HL-60 (cell line): ENCODE measurements around the gene ST6GALNAC6.

Experiments used
- CTCF ChIP-seq: IDR thresholded peaks from one replicate; pipeline ENCODE4 v1.5.1; 2011; ENCODE audit warnings: low read length, control low read depth, inconsistent platforms; ENCODE audit not compliant: insufficient read depth
- GABPA ChIP-seq: IDR thresholded peaks from 2 replicates; pipeline ENCODE4 v1.6.1; 2012; ENCODE audit warnings: low read depth
- POLR2AphosphoS5 ChIP-seq: IDR thresholded peaks from 2 replicates; pipeline ENCODE4 v1.6.1; 2012; ENCODE audit warnings: low read depth
- SPI1 ChIP-seq: IDR thresholded peaks from 2 replicates; pipeline ENCODE4 v1.6.1; 2012; ENCODE audit warnings: low read depth, mild to moderate bottlenecking, borderline replicate concordance
- TF ChIP-seq, protein P1 (sequence below): IDR thresholded peaks from 2 replicates; pipeline ENCODE4 v1.6.1; 2012; ENCODE audit warnings: low read depth; ENCODE audit not compliant: insufficient replicate concordance

- no peak for TF ChIP-seq SPI1
- TF ChIP-seq CTCF = no peak
- TF ChIP-seq, protein P1, sequence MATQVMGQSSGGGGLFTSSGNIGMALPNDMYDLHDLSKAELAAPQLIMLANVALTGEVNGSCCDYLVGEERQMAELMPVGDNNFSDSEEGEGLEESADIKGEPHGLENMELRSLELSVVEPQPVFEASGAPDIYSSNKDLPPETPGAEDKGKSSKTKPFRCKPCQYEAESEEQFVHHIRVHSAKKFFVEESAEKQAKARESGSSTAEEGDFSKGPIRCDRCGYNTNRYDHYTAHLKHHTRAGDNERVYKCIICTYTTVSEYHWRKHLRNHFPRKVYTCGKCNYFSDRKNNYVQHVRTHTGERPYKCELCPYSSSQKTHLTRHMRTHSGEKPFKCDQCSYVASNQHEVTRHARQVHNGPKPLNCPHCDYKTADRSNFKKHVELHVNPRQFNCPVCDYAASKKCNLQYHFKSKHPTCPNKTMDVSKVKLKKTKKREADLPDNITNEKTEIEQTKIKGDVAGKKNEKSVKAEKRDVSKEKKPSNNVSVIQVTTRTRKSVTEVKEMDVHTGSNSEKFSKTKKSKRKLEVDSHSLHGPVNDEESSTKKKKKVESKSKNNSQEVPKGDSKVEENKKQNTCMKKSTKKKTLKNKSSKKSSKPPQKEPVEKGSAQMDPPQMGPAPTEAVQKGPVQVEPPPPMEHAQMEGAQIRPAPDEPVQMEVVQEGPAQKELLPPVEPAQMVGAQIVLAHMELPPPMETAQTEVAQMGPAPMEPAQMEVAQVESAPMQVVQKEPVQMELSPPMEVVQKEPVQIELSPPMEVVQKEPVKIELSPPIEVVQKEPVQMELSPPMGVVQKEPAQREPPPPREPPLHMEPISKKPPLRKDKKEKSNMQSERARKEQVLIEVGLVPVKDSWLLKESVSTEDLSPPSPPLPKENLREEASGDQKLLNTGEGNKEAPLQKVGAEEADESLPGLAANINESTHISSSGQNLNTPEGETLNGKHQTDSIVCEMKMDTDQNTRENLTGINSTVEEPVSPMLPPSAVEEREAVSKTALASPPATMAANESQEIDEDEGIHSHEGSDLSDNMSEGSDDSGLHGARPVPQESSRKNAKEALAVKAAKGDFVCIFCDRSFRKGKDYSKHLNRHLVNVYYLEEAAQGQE = no peak
- no peak for TF ChIP-seq GABPA
- no peak for TF ChIP-seq POLR2AphosphoS5
Observed at GRCh38 chr9:127909839-127910273, 10.5 kb upstream of the ST6GALNAC6 start.
